Measurements from ENCODE around the gene GPR21.

The GPR21 gene

GRCh38 chr9:123034881-123035510, 1.5 kb downstream of the GPR21 start:
- no peak for DNase-seq

DNA sequence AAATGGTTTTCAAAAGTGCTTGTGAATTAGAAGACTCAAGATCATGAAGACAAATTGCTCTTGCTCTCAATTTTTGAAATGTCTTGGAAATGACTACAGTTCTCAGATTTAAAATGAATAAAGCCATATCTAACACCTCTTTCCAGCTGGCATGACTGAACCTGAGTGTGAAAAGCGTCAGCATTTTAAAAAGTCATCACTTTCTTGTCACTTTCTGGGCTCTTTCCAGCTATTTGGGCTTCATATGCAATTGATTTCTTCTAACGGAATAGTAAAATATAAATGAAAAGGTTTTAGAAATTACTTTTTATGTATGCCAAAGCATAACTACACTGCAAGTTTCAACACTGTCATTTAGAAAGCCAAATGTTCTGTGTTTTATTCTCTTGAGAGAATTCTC, 2.3 kb downstream of the GPR21 start:
- DNase-seq: no peak

GRCh38 chr9:123036893-123037545, 3.6 kb downstream of the GPR21 start:
- no peak for DNase-seq

- DNase-seq: no peak
Observed at GRCh38 chr9:123039617-123040219, 6.3 kb downstream of the GPR21 start.

DNA sequence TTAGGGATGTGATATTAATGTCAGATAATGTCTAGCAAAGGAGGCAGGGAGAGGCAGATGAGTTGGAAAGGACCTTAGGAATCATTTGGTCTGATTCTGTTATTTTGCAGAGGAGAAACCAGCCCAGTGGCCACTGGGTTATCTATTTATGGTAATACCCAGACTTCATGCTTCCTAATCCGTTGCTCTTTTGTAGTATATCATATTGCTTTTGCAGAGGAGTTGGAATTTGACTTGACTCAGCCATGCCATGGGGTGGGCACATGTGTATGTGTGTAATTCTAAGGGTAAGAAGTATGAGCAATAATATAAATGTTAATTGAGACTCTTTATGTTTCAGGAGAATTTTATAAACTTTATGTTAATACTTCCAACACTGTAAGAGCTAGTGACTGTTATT, 7.3 kb downstream of the GPR21 start:
- DNase-seq: no peak

DNA sequence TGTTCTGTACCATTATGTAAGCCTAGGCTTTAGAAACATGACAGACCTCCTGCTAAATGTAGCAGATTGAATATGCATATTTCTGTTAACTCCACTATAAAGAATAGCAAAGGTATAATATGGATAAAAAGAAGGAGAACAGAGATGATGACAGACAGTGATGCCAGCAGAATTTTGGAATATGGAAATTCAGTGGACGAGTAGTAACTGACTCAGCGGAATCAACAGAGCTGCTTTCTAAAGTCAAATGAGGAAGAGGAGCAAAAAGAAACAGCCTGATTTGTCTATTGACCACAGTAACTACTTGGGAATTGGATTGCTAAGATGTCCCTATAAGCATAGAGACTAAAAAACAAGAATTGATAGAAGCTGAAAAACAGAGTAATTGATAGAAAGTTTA, 8.0 kb downstream of the GPR21 start:
- no peak for DNase-seq

- DNase-seq: no peak
Observed at GRCh38 chr9:123043081-123043939, 9.8 kb downstream of the GPR21 start.

GRCh38 chr9:123044586-123044985, 11.1 kb downstream of the GPR21 start:
- DNase-seq: no peak

DNA sequence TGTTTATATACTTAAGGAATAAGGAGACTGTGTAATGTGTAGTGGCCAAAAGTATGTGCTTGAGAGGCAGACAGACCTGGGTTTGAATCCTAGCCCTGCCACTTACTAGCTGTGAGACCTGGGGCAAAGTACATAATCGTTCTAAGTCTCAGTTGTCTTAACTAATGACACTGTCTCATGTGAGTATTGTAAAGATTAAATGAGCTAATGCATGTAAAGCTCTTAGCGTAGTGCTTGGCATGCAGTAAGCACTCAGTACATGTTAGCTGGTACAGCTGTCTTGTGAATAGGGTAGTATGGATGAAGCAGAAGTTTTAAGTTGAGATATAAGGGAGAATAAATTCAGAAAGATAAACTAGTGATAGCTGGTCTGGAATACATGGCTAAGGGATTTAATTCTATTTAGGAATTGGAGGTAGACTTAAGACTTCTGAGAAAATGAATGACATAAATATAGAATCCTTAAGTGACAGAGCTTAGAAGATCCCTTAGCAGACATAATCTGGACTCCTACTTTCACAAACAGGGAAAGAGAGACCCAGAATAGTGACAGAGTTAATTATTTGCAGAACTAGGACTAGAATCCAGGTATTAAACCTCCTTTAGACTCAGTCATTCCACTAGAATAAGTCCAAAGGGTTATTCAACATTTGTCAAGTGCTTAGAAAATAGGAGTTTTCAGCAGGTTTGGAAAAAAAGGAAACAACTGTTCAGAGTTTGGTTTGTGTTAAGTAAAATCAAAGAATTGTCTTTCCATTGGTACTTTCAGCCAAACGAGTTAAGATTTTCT, 13.1 kb downstream of the GPR21 start:
- no peak for DNase-seq

GRCh38 chr9:123048748-123049147, 15.3 kb downstream of the GPR21 start:
- DNase-seq: no peak

- no peak for DNase-seq
Observed at GRCh38 chr9:123049589-123050222, 16.2 kb downstream of the GPR21 start.

DNA sequence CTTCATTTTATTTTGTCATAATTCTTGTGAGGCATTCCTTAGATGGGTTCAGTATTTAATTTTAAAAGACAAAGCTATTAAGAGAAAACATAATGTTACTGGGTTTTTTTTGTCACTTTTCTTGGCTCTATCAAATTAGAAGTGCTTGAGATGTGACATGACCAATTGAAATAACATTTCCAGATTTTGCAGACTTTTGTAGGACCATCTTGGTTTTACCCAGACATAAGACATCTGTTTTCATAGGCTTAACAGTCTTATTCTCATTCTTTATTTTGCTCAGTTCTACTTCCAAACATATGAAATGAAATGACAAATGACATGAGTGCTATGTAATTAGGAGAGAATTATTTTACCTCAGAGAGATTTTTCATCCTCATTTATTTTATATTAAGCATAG, 19.6 kb downstream of the GPR21 start:
- no peak for DNase-seq

- DNase-seq: no peak
Observed at GRCh38 chr9:123053711-123054110, 20.2 kb downstream of the GPR21 start.

DNA sequence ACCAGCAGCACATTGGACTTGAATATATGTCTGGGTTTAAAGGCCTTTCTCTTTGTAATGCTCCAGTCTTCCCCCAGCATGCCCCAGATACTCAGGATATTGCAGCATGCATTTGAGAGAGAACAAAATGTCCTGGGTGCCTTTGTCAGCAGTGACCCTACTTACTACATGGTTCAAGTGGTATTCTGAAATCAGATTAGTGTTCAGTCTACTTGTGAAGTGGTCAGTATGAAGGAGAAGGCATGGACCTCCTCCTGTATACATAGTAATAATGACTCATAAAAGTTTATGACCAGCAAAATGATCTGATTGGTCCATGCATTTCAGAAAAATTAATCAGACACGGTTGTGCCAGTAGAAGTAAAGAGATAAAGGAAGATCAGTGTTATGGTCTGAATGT, 25.4 kb downstream of the GPR21 start:
- no peak for DNase-seq

DNA sequence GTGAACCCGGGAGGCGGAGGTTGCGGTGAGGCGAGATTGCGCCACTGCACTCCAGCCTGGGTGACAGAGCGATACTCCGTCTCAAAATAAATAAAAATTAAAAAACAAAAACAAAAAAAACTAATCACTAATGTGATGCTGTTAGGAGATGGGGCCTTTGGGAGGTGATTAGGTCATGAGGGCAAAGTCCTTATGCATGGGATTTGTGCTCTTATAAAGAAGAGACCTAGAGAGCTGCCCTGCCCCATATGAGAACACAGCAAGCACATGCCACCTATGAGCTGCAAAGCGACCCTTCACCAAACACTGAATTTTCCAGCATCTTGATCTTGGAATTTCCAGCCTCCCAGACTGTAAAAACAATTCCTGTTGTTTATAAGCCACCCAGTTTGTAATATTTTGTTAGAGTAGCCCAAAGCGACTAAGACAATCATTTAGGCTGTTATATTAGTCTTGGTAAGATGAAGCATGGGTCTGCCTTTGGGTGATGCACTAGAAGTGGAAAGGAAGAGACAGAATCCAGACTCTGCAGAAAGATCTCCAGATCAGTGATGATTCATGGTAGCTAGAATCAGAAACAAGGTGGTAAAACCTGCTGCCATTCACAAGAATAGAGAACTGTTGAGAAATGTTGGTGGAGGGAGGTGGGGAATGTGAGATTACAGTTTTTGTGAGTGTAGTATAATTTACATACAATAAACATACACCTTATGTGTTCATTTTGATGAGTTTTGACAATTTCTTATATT, 26.2 kb downstream of the GPR21 start:
- no peak for DNase-seq

- DNase-seq: no peak
Observed at GRCh38 chr9:123061216-123061615, 27.7 kb downstream of the GPR21 start.

DNA sequence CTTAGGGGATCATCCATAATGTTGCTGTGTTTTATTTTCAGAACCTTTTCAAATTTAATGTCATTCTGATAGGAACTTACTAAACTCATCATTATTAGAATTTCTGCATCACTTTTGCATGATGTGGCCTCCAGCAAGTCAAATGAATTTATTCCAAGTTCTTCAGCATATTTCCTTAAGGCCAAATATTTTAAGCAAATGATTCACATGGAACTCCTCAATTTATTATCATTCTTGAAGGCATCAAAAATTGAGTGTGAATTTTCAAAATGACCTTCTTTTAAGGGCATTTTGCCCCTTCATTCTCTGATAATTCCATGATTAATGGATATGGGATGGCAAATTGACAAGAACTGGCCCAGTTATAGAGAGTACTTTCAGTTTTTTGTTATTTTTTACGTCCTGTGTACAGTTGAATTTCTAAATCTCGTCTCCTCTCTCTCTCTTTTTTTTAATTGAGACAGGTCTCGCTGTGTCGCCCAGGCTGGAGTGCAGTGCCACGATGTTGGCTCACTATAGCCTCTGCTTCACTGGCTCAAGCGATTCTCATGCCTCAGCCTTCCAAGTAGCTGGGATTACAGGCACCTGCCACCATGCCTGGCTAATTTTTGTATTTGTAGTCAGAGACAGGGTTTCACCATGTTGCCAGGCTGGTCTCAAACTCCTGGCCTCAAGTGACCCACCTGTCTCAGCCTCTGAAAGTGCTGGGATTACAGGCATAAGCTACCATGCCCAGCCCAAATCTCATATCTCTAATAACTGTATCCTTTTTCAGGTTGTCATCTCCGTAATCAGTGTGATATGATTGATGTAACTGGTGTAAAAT, 29.1 kb downstream of the GPR21 start:
- no peak for DNase-seq

- DNase-seq: no peak
Observed at GRCh38 chr9:123063177-123063598, 29.7 kb downstream of the GPR21 start.

DNA sequence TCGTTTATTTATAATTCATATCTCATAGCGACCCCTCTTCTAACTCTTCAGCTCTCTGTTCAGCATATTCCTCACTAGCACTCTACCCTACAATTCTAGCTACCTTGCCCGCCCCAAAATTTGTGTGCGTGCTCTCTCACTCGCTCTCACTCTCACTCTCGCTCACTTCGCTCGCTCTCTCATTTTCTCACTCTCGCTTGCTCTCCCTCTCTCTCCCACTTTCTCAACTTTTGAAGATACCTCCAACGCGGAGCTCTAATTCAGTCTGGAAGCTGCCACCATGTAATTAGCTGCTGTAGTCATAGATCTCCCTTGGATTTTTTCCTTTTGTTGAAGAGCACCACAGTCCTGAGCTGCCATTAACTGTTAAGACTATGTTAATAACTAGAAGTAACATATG, 30.4 kb downstream of the GPR21 start:
- DNase-seq: no peak

- DNase-seq: no peak
Observed at GRCh38 chr9:123064716-123065115, 31.2 kb downstream of the GPR21 start.

GRCh38 chr9:123065196-123065595, 31.7 kb downstream of the GPR21 start:
- DNase-seq: no peak

Data from NCI-H774 (cell line).